HepG2 (cell line): ENCODE data around the gene PCYT2. TPM values are rescaled to one million over a fixed set of nuclear protein-coding genes. Genes with fewer than 3 reads are reported as not detected.

Experiments
- DZIP1 ChIP-seq: sonication (generic); formaldehyde crosslinking; IDR thresholded peaks from 2 replicates; pipeline ENCODE4 v1.5.0; 2020; ENCODE audit warnings: mild to moderate bottlenecking, missing genetic modification reagents
- HES4 ChIP-seq: sonication (generic); formaldehyde crosslinking; IDR thresholded peaks from 2 replicates; pipeline ENCODE4 v1.9.0; 2021; ENCODE audit warnings: mild to moderate bottlenecking, missing genetic modification reagents, borderline replicate concordance
- IRF2 ChIP-seq: IDR thresholded peaks from 2 replicates; pipeline ENCODE4 v1.6.1; 2018; ENCODE audit warnings: missing genetic modification reagents, missing compliant biosample characterization
- PCBP2 ChIP-seq: fragments of 200-400 bp; formaldehyde crosslinking; optimal IDR thresholded peaks from 2 replicates; pipeline ENCODE3; 2018; ENCODE audit warnings: low read length, low read depth; ENCODE audit not compliant: poor library complexity, severe bottlenecking
- ZBTB42 ChIP-seq: sonication (generic); formaldehyde crosslinking; IDR thresholded peaks from 2 replicates; pipeline ENCODE4 v1.5.0; 2020; ENCODE audit warnings: mild to moderate bottlenecking, missing genetic modification reagents
- ZNF230 ChIP-seq: sonication (generic); formaldehyde crosslinking; IDR thresholded peaks from 2 replicates; pipeline ENCODE4 v1.4.0; 2020; ENCODE audit warnings: mild to moderate bottlenecking, missing genetic modification reagents
- ZNF350 ChIP-seq: sonication (generic); formaldehyde crosslinking; IDR thresholded peaks from 2 replicates; pipeline ENCODE4 v1.4.0; 2020; ENCODE audit warnings: mild to moderate bottlenecking, low read depth, missing genetic modification reagents, borderline replicate concordance
- polyA plus RNA-seq, 8 experiments: library from polyadenylated mRNA; depleted of rRNA in 3 of 8; stranded (reverse) in 7 of 8; unstranded in 1 of 8; fragments of >200 nt; fragmentation: Illumina TruSeq in 4 of 8; extraction: Trizol in 4 of 8; gene quantifications; 2 replicates each; pipeline versions ENCODE4 v1.2.1 to v1.2.3, GENCODE V29; 2011 to 2016; ENCODE audit warnings: low read depth in 4 of 8, missing spikeins in 1 of 8, mixed read lengths in 1 of 8; ENCODE audit not compliant: insufficient read depth in 1 of 8
- total RNA-seq, 5 experiments: library from RNA; depleted of rRNA; stranded (reverse); fragments of >200 nt; fragmentation: Illumina TruSeq; extraction: Trizol; gene quantifications; 2 replicates each; pipeline ENCODE4 v1.2.3, GENCODE V29; 2016; ENCODE audit warnings: low read depth in 1 of 5
- TF ChIP-seq, protein P1 (sequence below): sonication (generic); formaldehyde crosslinking; IDR thresholded peaks from 2 replicates; pipeline ENCODE4 v1.4.0; 2020; ENCODE audit warnings: mild to moderate bottlenecking, missing genetic modification reagents
- TF ChIP-seq, protein P2 (sequence below): sonication (generic); formaldehyde crosslinking; IDR thresholded peaks from 2 replicates; pipeline ENCODE4 v1.4.0; 2020; ENCODE audit warnings: low read depth, mild to moderate bottlenecking, missing genetic modification reagents
- TF ChIP-seq, protein P3 (sequence below): sonication (generic); formaldehyde crosslinking; IDR thresholded peaks from 2 replicates; pipeline ENCODE4 v1.5.0; 2020; ENCODE audit warnings: missing genetic modification reagents

The PCYT2 gene
- total and polyA plus RNA-seq, 2 of the 13 experiments (the other 11 are each of a cell fraction or from before 2014, with no cell fraction given) = 147 to 297 TPM

DNA sequence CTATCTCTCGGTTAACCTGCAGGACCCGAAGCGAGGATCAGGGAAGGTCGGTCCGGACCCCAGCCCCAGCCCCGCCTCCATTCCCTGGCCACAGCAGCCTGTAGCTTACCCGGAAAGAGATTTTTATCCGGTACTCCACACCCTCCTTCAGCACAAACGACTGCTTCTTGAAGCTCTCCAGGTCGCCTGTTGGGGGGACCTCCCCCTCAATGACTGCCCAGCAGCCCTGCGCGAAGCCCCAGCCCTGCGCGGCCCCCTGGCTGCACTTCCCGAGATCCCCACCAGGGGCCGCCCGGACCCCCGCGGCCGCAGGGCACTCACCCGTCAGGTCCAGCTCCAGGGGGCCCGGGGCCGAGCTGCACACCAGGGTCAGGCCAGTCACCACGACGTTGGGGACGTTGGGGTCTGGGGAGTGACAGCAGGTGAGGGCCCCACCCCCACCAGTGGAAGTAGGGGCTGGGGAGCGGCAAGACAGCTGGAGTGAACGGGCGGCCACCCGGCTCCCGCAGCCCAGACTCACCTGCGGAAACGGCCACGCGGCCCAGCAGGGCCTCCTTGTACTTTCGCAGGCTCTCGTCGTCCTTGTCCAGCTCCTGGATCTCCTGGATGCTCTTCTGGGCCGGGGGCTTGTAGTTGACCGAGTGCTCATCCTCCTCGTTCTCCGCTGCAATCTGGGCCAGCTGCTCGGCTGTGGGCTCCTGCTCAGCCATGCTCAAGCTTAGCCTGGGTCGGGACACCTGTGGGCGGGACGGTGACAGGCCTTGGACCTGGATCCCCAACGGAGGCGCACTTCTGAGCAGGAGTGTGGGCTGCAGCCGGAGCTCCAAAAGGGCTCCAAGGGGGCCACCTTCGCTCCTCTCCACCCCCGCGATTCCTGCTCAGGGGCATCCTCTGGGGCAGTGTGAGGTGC, 41.7 kb downstream of the PCYT2 start (continued):
- TF ChIP-seq, protein P1, sequence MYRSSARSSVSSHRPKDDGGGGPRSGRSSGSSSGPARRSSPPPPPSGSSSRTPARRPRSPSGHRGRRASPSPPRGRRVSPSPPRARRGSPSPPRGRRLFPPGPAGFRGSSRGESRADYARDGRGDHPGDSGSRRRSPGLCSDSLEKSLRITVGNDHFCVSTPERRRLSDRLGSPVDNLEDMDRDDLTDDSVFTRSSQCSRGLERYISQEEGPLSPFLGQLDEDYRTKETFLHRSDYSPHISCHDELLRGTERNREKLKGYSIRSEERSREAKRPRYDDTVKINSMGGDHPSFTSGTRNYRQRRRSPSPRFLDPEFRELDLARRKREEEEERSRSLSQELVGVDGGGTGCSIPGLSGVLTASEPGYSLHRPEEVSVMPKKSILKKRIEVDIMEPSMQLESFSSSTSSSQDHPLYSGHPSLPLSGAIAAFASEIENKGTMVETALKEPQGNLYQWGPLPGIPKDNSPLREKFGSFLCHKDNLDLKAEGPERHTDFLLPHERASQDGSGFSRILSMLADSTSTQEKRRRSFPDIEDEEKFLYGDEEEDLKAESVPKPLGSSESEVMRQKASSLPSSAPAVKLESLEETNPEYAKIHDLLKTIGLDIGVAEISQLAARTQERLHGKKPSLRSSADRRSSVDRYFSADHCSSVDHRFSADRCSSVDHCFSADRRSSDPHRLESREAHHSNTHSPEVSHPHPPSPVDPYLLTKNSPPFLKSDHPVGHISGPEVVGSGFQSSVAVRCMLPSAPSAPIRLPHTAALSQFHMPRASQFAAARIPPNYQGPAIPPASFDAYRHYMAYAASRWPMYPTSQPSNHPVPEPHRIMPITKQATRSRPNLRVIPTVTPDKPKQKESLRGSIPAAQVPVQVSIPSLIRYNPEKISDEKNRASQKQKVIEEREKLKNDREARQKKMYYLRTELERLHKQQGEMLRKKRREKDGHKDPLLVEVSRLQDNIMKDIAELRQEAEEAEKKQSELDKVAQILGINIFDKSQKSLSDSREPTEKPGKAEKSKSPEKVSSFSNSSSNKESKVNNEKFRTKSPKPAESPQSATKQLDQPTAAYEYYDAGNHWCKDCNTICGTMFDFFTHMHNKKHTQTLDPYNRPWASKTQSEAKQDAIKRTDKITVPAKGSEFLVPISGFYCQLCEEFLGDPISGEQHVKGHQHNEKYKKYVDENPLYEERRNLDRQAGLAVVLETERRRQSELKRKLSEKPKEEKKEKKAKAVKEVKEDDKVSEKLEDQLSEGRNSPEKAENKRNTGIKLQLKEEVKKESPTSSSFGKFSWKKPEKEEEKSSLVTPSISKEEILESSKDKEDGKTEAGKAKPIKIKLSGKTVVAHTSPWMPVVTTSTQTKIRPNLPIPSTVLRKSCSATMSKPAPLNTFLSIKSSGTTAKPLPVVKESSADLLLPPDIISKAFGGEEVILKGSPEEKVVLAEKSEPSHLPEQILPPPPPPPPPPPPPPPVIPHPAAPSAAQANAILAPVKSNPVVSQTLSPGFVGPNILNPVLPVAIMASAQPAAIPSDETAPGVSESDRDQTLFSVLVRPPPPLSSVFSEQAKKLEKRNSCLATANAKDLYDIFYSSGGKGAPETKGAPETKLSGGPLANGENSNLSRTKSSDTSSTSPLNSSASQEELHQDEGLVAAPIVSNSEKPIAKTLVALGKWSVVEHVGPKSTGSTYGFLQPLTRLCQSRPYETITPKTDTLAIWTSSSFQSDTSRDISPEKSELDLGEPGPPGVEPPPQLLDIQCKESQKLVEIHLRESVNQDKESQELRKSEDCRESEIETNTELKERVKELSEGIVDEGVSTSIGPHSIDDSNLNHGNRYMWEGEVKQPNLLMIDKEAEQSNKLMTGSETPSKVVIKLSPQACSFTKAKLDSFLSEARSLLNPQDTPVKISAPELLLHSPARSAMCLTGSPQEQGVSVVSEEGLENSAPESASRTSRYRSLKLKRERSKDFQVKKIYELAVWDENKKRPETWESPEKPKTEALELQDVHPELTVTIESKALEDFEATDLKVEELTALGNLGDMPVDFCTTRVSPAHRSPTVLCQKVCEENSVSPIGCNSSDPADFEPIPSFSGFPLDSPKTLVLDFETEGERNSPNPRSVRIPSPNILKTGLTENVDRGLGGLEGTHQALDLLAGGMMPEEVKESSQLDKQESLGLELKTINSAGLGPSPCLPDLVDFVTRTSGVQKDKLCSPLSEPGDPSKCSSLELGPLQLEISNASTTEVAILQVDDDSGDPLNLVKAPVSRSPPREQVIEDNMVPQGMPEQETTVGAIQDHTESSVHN (CRISPR knock-in tag) = no peak
- no peak for TF ChIP-seq DZIP1 (CRISPR knock-in tag)
- TF ChIP-seq, protein P2, sequence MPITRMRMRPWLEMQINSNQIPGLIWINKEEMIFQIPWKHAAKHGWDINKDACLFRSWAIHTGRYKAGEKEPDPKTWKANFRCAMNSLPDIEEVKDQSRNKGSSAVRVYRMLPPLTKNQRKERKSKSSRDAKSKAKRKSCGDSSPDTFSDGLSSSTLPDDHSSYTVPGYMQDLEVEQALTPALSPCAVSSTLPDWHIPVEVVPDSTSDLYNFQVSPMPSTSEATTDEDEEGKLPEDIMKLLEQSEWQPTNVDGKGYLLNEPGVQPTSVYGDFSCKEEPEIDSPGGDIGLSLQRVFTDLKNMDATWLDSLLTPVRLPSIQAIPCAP (CRISPR knock-in tag) = no peak
- TF ChIP-seq IRF2 (CRISPR knock-in tag) = no peak; the same call in none of the 2 replicates
- TF ChIP-seq PCBP2 = no peak
- peak; percentile 53; the same call in 1 of the 2 replicates for TF ChIP-seq ZNF230
- TF ChIP-seq ZBTB42 = no peak
- TF ChIP-seq HES4 (CRISPR knock-in tag) = no peak
- TF ChIP-seq, protein P3, sequence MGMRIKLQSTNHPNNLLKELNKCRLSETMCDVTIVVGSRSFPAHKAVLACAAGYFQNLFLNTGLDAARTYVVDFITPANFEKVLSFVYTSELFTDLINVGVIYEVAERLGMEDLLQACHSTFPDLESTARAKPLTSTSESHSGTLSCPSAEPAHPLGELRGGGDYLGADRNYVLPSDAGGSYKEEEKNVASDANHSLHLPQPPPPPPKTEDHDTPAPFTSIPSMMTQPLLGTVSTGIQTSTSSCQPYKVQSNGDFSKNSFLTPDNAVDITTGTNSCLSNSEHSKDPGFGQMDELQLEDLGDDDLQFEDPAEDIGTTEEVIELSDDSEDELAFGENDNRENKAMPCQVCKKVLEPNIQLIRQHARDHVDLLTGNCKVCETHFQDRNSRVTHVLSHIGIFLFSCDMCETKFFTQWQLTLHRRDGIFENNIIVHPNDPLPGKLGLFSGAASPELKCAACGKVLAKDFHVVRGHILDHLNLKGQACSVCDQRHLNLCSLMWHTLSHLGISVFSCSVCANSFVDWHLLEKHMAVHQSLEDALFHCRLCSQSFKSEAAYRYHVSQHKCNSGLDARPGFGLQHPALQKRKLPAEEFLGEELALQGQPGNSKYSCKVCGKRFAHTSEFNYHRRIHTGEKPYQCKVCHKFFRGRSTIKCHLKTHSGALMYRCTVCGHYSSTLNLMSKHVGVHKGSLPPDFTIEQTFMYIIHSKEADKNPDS = no peak
- TF ChIP-seq ZNF350 (CRISPR knock-in tag) = peak; percentile 71; the same call in 1 of the 2 replicates
